K562 (cell line): ENCODE results near the gene TLCD1. TPM values are rescaled to one million over a fixed set of nuclear protein-coding genes. Genes with fewer than 3 reads are reported as not detected.

ENCODE experiments used
- MCM7 ChIP-seq, 2 experiments: fragments of 450-650 bp; IDR thresholded peaks; 2 replicates each; pipeline ENCODE4 v1.6.1; 2016 to 2018
- PHF20 ChIP-seq: fragments of 450-650 bp; IDR thresholded peaks from 2 replicates; pipeline ENCODE4 v1.6.1; 2018; ENCODE audit not compliant: partially characterized antibody
- RFX5 ChIP-seq: IDR thresholded peaks from 2 replicates; pipeline ENCODE4 v1.6.1; 2011; ENCODE audit warnings: low read depth, mild to moderate bottlenecking, improper control_type of control experiment, low read length
- SMC3 ChIP-seq: conservative IDR thresholded peaks from 2 replicates; pipeline ENCODE4 v1.6.1; 2011; ENCODE audit warnings: low read depth, low read length, improper control_type of control experiment; ENCODE audit not compliant: insufficient read depth
- SOX6 ChIP-seq: fragments of 450-650 bp; IDR thresholded peaks from 2 replicates; pipeline ENCODE4 v1.6.1; 2014; ENCODE audit warnings: mild to moderate bottlenecking
- TCF3 ChIP-seq: sonication (generic); formaldehyde crosslinking; IDR thresholded peaks from 2 replicates; pipeline ENCODE4 v1.4.0; 2020; ENCODE audit warnings: mild to moderate bottlenecking, missing genetic modification reagents
- U2AF2 ChIP-seq: fragments of 200-400 bp; formaldehyde crosslinking; optimal IDR thresholded peaks from 2 replicates; pipeline ENCODE3; 2017; ENCODE audit warnings: low read depth, mild to moderate bottlenecking, low read length
- ZNF165 ChIP-seq: fragments of 250-450 bp; sonication (Bioruptor Pico); IDR thresholded peaks from 2 replicates; pipeline ENCODE4 v1.4.0; 2020; ENCODE audit warnings: borderline replicate concordance
- ZNF24 ChIP-seq: fragments of 450-650 bp; IDR thresholded peaks from 2 replicates; pipeline ENCODE4 v1.6.1; 2016
- ZNF408 ChIP-seq: fragments of 250-450 bp; sonication (Bioruptor Pico); IDR thresholded peaks from 2 replicates; pipeline ENCODE4 v1.4.0; 2020; ENCODE audit warnings: low read depth, mild to moderate bottlenecking, moderate library complexity
- ZNF76 ChIP-seq: fragments of 250-450 bp; sonication (Bioruptor Pico); IDR thresholded peaks from 2 replicates; pipeline ENCODE4 v1.4.0; 2020; ENCODE audit warnings: mild to moderate bottlenecking, moderate library complexity, borderline replicate concordance
- ZZZ3 ChIP-seq: fragments of 450-650 bp; IDR thresholded peaks from 2 replicates; pipeline ENCODE4 v1.6.1; 2016; ENCODE audit warnings: antibody characterized with exemption, mild to moderate bottlenecking, moderate library complexity
- polyA plus RNA-seq, 8 experiments: library from polyadenylated mRNA; depleted of rRNA in 4 of 8; stranded (reverse) in 5 of 8; unstranded in 3 of 8; fragments of >200 nt; fragmentation: Nextera tagmentation in 2 of 8; fragmentation: Illumina TruSeq in 1 of 8; extraction: Ambion mirVana in 2 of 8; extraction: Trizol in 1 of 8; gene quantifications; 2 replicates each; pipeline versions ENCODE4 v1.2.1 to v1.2.3, GENCODE V29; 2011 to 2014; ENCODE audit warnings: inconsistent platforms in 1 of 8, missing spikeins in 1 of 8
- total RNA-seq, 7 experiments: library from RNA; depleted of rRNA in 6 of 7; stranded (reverse); fragments of >200 nt in 6 of 7; fragmentation: Illumina TruSeq in 2 of 7; extraction: Trizol in 2 of 7; gene quantifications; 2 replicates each; pipeline versions ENCODE4 v1.2.1 to v1.2.3, GENCODE V29; 2011 to 2021; ENCODE audit warnings: low replicate concordance in 1 of 7
- TF ChIP-seq, protein P1 (sequence below): sonication (generic); formaldehyde crosslinking; IDR thresholded peaks from 2 replicates; pipeline ENCODE4 v1.9.0; 2022; ENCODE audit warnings: mild to moderate bottlenecking, missing genetic modification reagents
- TF ChIP-seq, protein P2 (sequence below): fragments of 450-650 bp; IDR thresholded peaks from 2 replicates; pipeline ENCODE4 v1.6.1; 2017; ENCODE audit warnings: antibody characterized with exemption
- TF ChIP-seq, protein P3 (sequence below): fragments of 250-450 bp; sonication (Bioruptor Pico); IDR thresholded peaks from 2 replicates; pipeline ENCODE4 v1.5.1; 2021; ENCODE audit warnings: mild to moderate bottlenecking
- TF ChIP-seq, protein P4 (sequence below): fragments of 450-650 bp; formaldehyde crosslinking; IDR thresholded peaks from 2 replicates; pipeline ENCODE4 v1.4.0; 2020; ENCODE audit warnings: mild to moderate bottlenecking, mixed read lengths
- TF ChIP-seq, protein P5 (sequence below): fragments of 250-450 bp; sonication (Bioruptor Pico); IDR thresholded peaks from 2 replicates; pipeline ENCODE4 v1.4.0; 2020; ENCODE audit warnings: mild to moderate bottlenecking

Gene TLCD1
- total and polyA plus RNA-seq, 9 of the 15 experiments (the other 6 are each of a cell fraction or from before 2014, with no cell fraction given) = 6.8 to 37.7 (median 21.7) TPM

DNA sequence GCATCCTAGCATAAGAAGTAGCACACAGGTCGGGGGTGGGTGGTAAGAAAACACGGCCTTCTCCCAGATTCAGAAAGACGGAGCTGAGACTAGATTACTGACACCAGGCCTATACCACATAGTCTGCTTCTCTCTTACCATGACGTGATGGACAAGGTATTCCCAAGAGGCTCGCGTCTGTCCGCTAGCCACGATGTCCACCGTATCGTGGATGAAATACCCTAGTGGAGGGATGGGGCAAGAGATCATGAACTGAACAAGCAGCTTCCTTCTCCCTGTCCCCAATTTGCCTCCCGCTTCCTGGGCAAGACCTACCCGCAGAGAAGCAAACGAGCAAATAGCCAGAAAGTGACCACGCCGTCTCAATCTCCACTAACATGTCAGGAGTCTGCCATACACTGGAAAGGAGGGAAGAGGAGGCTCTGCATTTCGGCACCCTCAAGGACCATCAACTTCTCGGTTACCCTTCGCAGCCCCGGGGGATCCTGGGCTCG lies 820 bp downstream of the TLCD1 start (continued):
- TF ChIP-seq, protein P1, sequence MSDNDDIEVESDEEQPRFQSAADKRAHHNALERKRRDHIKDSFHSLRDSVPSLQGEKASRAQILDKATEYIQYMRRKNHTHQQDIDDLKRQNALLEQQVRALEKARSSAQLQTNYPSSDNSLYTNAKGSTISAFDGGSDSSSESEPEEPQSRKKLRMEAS (CRISPR knock-in tag) = no peak
- no peak for TF ChIP-seq MCM7 (IDR thresholded peaks at IDR 0.05)
- TF ChIP-seq RFX5 = no peak
- TF ChIP-seq SOX6 = no peak
- TF ChIP-seq ZZZ3 = no peak
- TF ChIP-seq, protein P2, sequence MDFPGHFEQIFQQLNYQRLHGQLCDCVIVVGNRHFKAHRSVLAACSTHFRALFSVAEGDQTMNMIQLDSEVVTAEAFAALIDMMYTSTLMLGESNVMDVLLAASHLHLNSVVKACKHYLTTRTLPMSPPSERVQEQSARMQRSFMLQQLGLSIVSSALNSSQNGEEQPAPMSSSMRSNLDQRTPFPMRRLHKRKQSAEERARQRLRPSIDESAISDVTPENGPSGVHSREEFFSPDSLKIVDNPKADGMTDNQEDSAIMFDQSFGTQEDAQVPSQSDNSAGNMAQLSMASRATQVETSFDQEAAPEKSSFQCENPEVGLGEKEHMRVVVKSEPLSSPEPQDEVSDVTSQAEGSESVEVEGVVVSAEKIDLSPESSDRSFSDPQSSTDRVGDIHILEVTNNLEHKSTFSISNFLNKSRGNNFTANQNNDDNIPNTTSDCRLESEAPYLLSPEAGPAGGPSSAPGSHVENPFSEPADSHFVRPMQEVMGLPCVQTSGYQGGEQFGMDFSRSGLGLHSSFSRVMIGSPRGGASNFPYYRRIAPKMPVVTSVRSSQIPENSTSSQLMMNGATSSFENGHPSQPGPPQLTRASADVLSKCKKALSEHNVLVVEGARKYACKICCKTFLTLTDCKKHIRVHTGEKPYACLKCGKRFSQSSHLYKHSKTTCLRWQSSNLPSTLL = no peak
- TF ChIP-seq, protein P3, sequence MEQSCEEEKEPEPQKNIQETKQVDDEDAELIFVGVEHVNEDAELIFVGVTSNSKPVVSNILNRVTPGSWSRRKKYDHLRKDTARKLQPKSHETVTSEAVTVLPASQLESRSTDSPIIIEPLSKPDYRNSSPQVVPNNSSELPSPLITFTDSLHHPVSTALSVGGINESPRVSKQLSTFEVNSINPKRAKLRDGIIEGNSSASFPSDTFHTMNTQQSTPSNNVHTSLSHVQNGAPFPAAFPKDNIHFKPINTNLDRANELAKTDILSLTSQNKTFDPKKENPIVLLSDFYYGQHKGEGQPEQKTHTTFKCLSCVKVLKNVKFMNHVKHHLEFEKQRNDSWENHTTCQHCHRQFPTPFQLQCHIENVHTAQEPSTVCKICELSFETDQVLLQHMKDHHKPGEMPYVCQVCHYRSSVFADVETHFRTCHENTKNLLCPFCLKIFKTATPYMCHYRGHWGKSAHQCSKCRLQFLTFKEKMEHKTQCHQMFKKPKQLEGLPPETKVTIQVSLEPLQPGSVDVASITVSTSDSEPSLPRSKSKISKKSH = no peak
- TF ChIP-seq TCF3 (CRISPR knock-in tag) = no peak
- no peak for TF ChIP-seq ZNF24
- TF ChIP-seq ZNF408 (CRISPR knock-in tag) = no peak
- TF ChIP-seq SMC3 = no peak
- no peak for TF ChIP-seq ZNF165 (CRISPR knock-in tag)
- TF ChIP-seq, protein P4, sequence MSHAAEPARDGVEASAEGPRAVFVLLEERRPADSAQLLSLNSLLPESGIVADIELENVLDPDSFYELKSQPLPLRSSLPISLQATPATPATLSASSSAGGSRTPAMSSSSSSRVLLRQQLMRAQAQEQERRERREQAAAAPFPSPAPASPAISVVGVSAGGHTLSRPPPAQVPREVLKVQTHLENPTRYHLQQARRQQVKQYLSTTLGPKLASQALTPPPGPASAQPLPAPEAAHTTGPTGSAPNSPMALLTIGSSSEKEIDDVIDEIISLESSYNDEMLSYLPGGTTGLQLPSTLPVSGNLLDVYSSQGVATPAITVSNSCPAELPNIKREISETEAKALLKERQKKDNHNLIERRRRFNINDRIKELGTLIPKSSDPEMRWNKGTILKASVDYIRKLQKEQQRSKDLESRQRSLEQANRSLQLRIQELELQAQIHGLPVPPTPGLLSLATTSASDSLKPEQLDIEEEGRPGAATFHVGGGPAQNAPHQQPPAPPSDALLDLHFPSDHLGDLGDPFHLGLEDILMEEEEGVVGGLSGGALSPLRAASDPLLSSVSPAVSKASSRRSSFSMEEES (CRISPR knock-in tag) = no peak
- TF ChIP-seq U2AF2 = no peak
- TF ChIP-seq, protein P5, sequence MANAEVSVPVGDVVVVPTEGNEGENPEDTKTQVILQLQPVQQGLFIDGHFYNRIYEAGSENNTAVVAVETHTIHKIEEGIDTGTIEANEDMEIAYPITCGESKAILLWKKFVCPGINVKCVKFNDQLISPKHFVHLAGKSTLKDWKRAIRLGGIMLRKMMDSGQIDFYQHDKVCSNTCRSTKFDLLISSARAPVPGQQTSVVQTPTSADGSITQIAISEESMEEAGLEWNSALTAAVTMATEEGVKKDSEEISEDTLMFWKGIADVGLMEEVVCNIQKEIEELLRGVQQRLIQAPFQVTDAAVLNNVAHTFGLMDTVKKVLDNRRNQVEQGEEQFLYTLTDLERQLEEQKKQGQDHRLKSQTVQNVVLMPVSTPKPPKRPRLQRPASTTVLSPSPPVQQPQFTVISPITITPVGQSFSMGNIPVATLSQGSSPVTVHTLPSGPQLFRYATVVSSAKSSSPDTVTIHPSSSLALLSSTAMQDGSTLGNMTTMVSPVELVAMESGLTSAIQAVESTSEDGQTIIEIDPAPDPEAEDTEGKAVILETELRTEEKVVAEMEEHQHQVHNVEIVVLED (CRISPR knock-in tag) = no peak
- TF ChIP-seq ZNF76 (CRISPR knock-in tag) = no peak
- TF ChIP-seq PHF20 = no peak
